KOPT-K1 (cell line): Measurements from ENCODE around the gene SLC22A23.

Experiments used
- H3K27ac ChIP-seq: fragments of 200-600 bp; sonication (generic); 2 replicates; pipeline ENCODE4 v1.5.1; 2016; ENCODE audit warnings: antibody characterized with exemption, mild to moderate bottlenecking, low read depth, low read length; ENCODE audit not compliant: poor library complexity, severe bottlenecking
- H3K36me3 ChIP-seq: fragments of 200-600 bp; sonication (generic); 2 replicates; pipeline ENCODE4 v1.5.1; 2017; ENCODE audit warnings: antibody characterized with exemption, mild to moderate bottlenecking, low read length, moderate library complexity; ENCODE audit not compliant: insufficient read depth
- H3K9me3 ChIP-seq: fragments of 200-600 bp; sonication (generic); 2 replicates; pipeline ENCODE4 v1.5.1; 2017; ENCODE audit warnings: antibody characterized with exemption, low read length, mild to moderate bottlenecking; ENCODE audit not compliant: insufficient read depth, poor library complexity, severe bottlenecking

The SLC22A23 gene

GRCh38 chr6:3484946-3485345 is 28.1 kb upstream of the SLC22A23 start:
- Histone ChIP-seq H3K27ac (no peak overlapping the region), H3K36me3 (no peaks in the 10 kb centered on the region), H3K9me3 (peaks cover 5% of the 10 kb centered on the region)

- no peak overlapping the region for H3K27ac ChIP-seq
- H3K9me3 ChIP-seq, result peaks cover 8% of the 10 kb centered on the region
- H3K36me3 ChIP-seq, result no peaks in the 10 kb centered on the region
These were observed 27.3 kb upstream of the SLC22A23 start for GRCh38 chr6:3484192-3484591.

- Histone ChIP-seq H3K9me3 (peaks cover 8% of the 10 kb centered on the region), H3K27ac (no peak overlapping the region)
These were observed 26.8 kb upstream of the SLC22A23 start for GRCh38 chr6:3483675-3484074.

GRCh38 chr6:3482869-3483268 is 26.0 kb upstream of the SLC22A23 start:
- Histone ChIP-seq H3K27ac (no peak overlapping the region), H3K9me3 (peaks cover 8% of the 10 kb centered on the region), H3K36me3 (no peaks in the 10 kb centered on the region)

More at GRCh38 chr6:3483675-3484074, 26.8 kb upstream of the SLC22A23 start:
- H3K36me3 ChIP-seq, result no peaks in the 10 kb centered on the region

- Histone ChIP-seq H3K36me3 (no peaks in the 10 kb centered on the region), H3K27ac (no peak overlapping the region), H3K9me3 (peaks cover 8% of the 10 kb centered on the region)
These were observed 24.8 kb upstream of the SLC22A23 start for GRCh38 chr6:3481640-3482039.

GRCh38 chr6:3480009-3480408 is 23.2 kb upstream of the SLC22A23 start:
- Histone ChIP-seq H3K27ac (no peak overlapping the region), H3K9me3 (peaks cover 8% of the 10 kb centered on the region), H3K36me3 (no peaks in the 10 kb centered on the region)

- H3K36me3 ChIP-seq, result no peaks in the 10 kb centered on the region
- H3K27ac ChIP-seq, result no peak overlapping the region
- no peaks in the 10 kb centered on the region for H3K9me3 ChIP-seq
These were observed 16.9 kb upstream of the SLC22A23 start for GRCh38 chr6:3473773-3474172.

- no peak overlapping the region for H3K27ac ChIP-seq
- H3K36me3 ChIP-seq, result no peaks in the 10 kb centered on the region
- H3K9me3 ChIP-seq, result no peaks in the 10 kb centered on the region
These were observed 14.9 kb upstream of the SLC22A23 start for GRCh38 chr6:3471711-3472110.

- Histone ChIP-seq H3K27ac (no peak overlapping the region), H3K36me3 (no peaks in the 10 kb centered on the region), H3K9me3 (no peaks in the 10 kb centered on the region)
These were observed 14.4 kb upstream of the SLC22A23 start for GRCh38 chr6:3471286-3471685.

GRCh38 chr6:3468585-3468984 is 11.7 kb upstream of the SLC22A23 start:
- Histone ChIP-seq H3K27ac (no peak overlapping the region), H3K36me3 (no peaks in the 10 kb centered on the region)

GRCh38 chr6:3467996-3468395 is 11.1 kb upstream of the SLC22A23 start:
- H3K36me3 ChIP-seq, result no peaks in the 10 kb centered on the region
- no peaks in the 10 kb centered on the region for H3K9me3 ChIP-seq
- no peak overlapping the region for H3K27ac ChIP-seq

More at GRCh38 chr6:3468585-3468984, 11.7 kb upstream of the SLC22A23 start:
- no peaks in the 10 kb centered on the region for H3K9me3 ChIP-seq

GRCh38 chr6:3466488-3467219 is 9.8 kb upstream of the SLC22A23 start:
- no peak overlapping the region for H3K27ac ChIP-seq
- H3K36me3 ChIP-seq, result no peaks in the 10 kb centered on the region
- no peaks in the 10 kb centered on the region for H3K9me3 ChIP-seq

GRCh38 chr6:3460253-3460652 is 3.4 kb upstream of the SLC22A23 start:
- Histone ChIP-seq H3K36me3 (no peaks in the 10 kb centered on the region), H3K27ac (no peak overlapping the region), H3K9me3 (no peaks in the 10 kb centered on the region)

GRCh38 chr6:3458706-3459421 is 2.0 kb upstream of the SLC22A23 start:
- H3K27ac ChIP-seq, result no peak overlapping the region
- H3K9me3 ChIP-seq, result no peaks in the 10 kb centered on the region

GRCh38 chr6:3457710-3458602 is 1.1 kb upstream of the SLC22A23 start:
- Histone ChIP-seq H3K9me3 (no peaks in the 10 kb centered on the region), H3K27ac (no peak overlapping the region)

More at GRCh38 chr6:3458706-3459421, 2.0 kb upstream of the SLC22A23 start:
- H3K36me3 ChIP-seq, result no peaks in the 10 kb centered on the region

More at GRCh38 chr6:3457710-3458602, 1.1 kb upstream of the SLC22A23 start:
- no peaks in the 10 kb centered on the region for H3K36me3 ChIP-seq
